Measurements from ENCODE around the gene KIRREL2. TPM values are rescaled to one million over a fixed set of nuclear protein-coding genes. Genes with fewer than 3 reads are reported as not detected.

KIRREL2 gene
- total RNA-seq, 1 experiment from 2014 or later: 3.1 TPM

DNA sequence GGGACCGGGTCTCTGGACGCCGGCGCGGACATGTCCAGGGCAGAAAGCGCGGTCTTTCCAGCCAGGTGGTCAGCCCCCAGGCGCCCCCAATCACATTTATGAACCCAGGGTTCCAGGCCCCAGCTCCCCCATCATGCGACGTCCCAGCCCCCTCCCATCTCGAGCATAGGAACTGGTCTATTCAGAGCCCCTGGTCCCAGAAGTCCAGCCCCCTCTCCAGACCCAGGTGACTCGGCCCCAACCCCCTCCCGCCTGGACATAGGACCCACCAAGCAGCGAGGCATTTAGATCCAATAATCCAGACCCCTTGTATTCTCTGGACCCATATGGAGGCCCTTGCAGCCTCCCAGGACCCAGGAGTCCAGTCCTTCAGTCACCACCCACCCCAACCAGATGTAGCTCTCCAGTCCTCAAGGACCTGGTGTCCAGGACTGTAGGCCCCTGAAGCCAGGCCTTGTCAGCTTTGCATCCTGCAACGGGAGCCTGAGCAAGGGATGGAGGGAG lies 12.2 kb downstream of the KIRREL2 start:
- H4K91ac ChIP-seq (ENCODE audit: insufficient read length, low read depth, low read length): no peak overlapping the region
- no peak overlapping the region for H3K18ac ChIP-seq (ENCODE audit: insufficient read length, low read depth, low read length)
- peaks cover 8% of the 10 kb centered on the region; the same call in 1 of the 2 replicates for H3K4me1 ChIP-seq (ENCODE audit: insufficient read depth, low read length)
- no peak overlapping the region for H3K9ac ChIP-seq (ENCODE audit: extremely low read depth, insufficient read length, low read length)
- no peak overlapping the region for H3K4ac ChIP-seq (ENCODE audit: low read depth, low read length)
- Mint-ChIP-seq H3K4me1 (peaks cover 14 to 35% of the 10 kb centered on the region in 2 experiments), H3K9me3 (no peaks in the 10 kb centered on the region; a peak in 1 of 5 replicates), H3K4me3 (peak overlapping the region; percentile 63 to 88), H3K36me3 (ENCODE audit: insufficient read depth in 1 of 3, low read depth in 3 of 3) (peaks cover 3 to 8% (median 6%) of the 10 kb centered on the region in 3 experiments; a peak in 6 of 7 replicates), H3K27me3 (ENCODE audit: low read depth) (peaks cover 40% of the 10 kb centered on the region), H3K27ac (peak overlapping the region in 1 of 3 experiments; percentile 51; a peak in 2 of 7 replicates)
- H4K20me1 ChIP-seq (ENCODE audit: control insufficient read depth, insufficient read depth, insufficient read length): no peaks in the 10 kb centered on the region
- no peak overlapping the region for H3K56ac ChIP-seq (ENCODE audit: insufficient read length, low read depth, low read length)
- no peak overlapping the region for H2BK20ac ChIP-seq (ENCODE audit: low read depth, low read length, poor library complexity, severe bottlenecking)
- H3K79me2 ChIP-seq (ENCODE audit: insufficient read depth, low read length): no peaks in the 10 kb centered on the region
- no peak overlapping the region for H3T11ph ChIP-seq (ENCODE audit: low read length)
- no peak overlapping the region for H3K14ac ChIP-seq (ENCODE audit: insufficient read depth, low read length)
- TF ChIP-seq, protein P1, sequence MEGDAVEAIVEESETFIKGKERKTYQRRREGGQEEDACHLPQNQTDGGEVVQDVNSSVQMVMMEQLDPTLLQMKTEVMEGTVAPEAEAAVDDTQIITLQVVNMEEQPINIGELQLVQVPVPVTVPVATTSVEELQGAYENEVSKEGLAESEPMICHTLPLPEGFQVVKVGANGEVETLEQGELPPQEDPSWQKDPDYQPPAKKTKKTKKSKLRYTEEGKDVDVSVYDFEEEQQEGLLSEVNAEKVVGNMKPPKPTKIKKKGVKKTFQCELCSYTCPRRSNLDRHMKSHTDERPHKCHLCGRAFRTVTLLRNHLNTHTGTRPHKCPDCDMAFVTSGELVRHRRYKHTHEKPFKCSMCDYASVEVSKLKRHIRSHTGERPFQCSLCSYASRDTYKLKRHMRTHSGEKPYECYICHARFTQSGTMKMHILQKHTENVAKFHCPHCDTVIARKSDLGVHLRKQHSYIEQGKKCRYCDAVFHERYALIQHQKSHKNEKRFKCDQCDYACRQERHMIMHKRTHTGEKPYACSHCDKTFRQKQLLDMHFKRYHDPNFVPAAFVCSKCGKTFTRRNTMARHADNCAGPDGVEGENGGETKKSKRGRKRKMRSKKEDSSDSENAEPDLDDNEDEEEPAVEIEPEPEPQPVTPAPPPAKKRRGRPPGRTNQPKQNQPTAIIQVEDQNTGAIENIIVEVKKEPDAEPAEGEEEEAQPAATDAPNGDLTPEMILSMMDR (conservative IDR thresholded peaks at IDR 0.05): no peak
- no peak overlapping the region for H2AFZ ChIP-seq (ENCODE audit: low read length)
- no CpG with 5 or more reads among the region's 15 CpGs for WGBS (ENCODE audit: extremely low coverage, insufficient read length, low lambda C conversion rate)
- no peak for DNase-seq
- no peak overlapping the region for H2BK12ac ChIP-seq (ENCODE audit: insufficient read length, low read depth, low read length)
- H2BK5ac ChIP-seq (ENCODE audit: insufficient read length, low read length): no peak overlapping the region
- H3K23ac ChIP-seq (ENCODE audit: insufficient read length, low read depth, low read length): no peak overlapping the region
- H3K4me2 ChIP-seq (ENCODE audit: insufficient read depth, insufficient read length, low read length): peak overlapping the region; percentile 76
- no peaks in the 10 kb centered on the region for H3K79me1 ChIP-seq (ENCODE audit: insufficient read depth, low read depth, low read length, poor library complexity, severe bottlenecking)
- H3K27ac ChIP-seq (ENCODE audit: insufficient read length, low read depth, low read length): no peak overlapping the region
- H4K5ac ChIP-seq (ENCODE audit: insufficient read length, low read depth, low read length): no peak overlapping the region
- no peak overlapping the region for H4K8ac ChIP-seq (replicated peaks; ENCODE audit: insufficient read length, low read depth, low read length)
- no peaks in the 10 kb centered on the region for H3K9me3 ChIP-seq (ENCODE audit: control insufficient read depth, low read depth, low read length)
- peaks cover 5% of the 10 kb centered on the region; the same call in 1 of the 2 replicates for H3K27me3 ChIP-seq (ENCODE audit: insufficient read depth, low read length)
- no peak overlapping the region for H2BK120ac ChIP-seq (ENCODE audit: low read depth, low read length, poor library complexity, severe bottlenecking)
- peaks cover 14% of the 10 kb centered on the region for H3K23me2 ChIP-seq (ENCODE audit: insufficient read length, low read depth, low read length, poor library complexity, severe bottlenecking)
- no peak overlapping the region for H2AK5ac ChIP-seq (ENCODE audit: insufficient read length, low read length)
- H2BK15ac ChIP-seq (ENCODE audit: low read depth, low read length): no peak overlapping the region
